RWPE1 (cell line): Measurements from ENCODE around the gene CALCR.
A peak's percentile ranks its signal among the peaks of the same experiment; 100 is the strongest.

Source experiments
- CTCF ChIA-PET: fragments of 350-600 bp; sonication (Branson Sonifier 250); formaldehyde crosslinking; extraction: SDS; loops from one replicate; lab custom pipeline; 2021; lab: Yijun Ruan, JAX
- POLR2A ChIA-PET: fragments of 400-600 bp; formaldehyde crosslinking; extraction: SDS; loops from one replicate; lab custom pipeline; 2020; ENCODE audit warnings: antibody characterized with exemption; ENCODE audit not compliant: low non-redundant PET; lab: Yijun Ruan, JAX
- DNase-seq: peaks from one replicate; pipeline ENCODE4 v3.0.0; 2012; ENCODE audit warnings: low spot score
- H3K27ac ChIP-seq: fragments of 450-650 bp; 2 replicates; pipeline ENCODE4 v1.5.1; 2017
- CTCF ChIP-seq: fragments of 450-650 bp; conservative IDR thresholded peaks from 2 replicates; pipeline ENCODE4 v1.5.1; 2017; ENCODE audit warnings: low read depth, mild to moderate bottlenecking

CALCR gene

GRCh38 chr7:93551063-93551895 is 23.2 kb downstream of the CALCR start:
- no peak overlapping the region for H3K27ac ChIP-seq
- no peak for DNase-seq
- TF ChIP-seq CTCF, result peak; percentile 70
- CTCF ChIA-PET, result interaction anchor here (0.6 to 3.4 kb wide), 13 partner anchors 9 to 483 kb away, joined by 3 to 15 read pairs (median 3); no protein-coding TSS in a partner anchor
- POLR2A ChIA-PET, result no interaction called here

- POLR2A ChIA-PET, result no interaction called here
Measured at GRCh38 chr7:93547716-93548115, 26.8 kb downstream of the CALCR start.

GRCh38 chr7:93544691-93545090 is 29.8 kb downstream of the CALCR start:
- no peak for DNase-seq
- ChIA-PET CTCF (no interaction called here), POLR2A (no interaction called here)
- TF ChIP-seq CTCF, result no peak
- no peak overlapping the region for H3K27ac ChIP-seq

More at GRCh38 chr7:93547716-93548115, 26.8 kb downstream of the CALCR start:
- no peak for DNase-seq
- no peak for TF ChIP-seq CTCF
- CTCF ChIA-PET, result interaction anchor here (0.5 to 1.2 kb wide), 2 partner anchors 86 to 1027 kb away, joined by 3 to 6 read pairs; no protein-coding TSS in a partner anchor
- no peak overlapping the region for H3K27ac ChIP-seq

- POLR2A ChIA-PET, result no interaction called here
- no peak for TF ChIP-seq CTCF
- no peak for DNase-seq
- CTCF ChIA-PET, result interaction anchor here (0.5 kb wide), 1 partner anchor 78 kb away, joined by 6 read pairs; no protein-coding TSS in a partner anchor
- no peak overlapping the region for H3K27ac ChIP-seq
Measured at GRCh38 chr7:93538061-93538460, 36.5 kb downstream of the CALCR start.

GRCh38 chr7:93535616-93536015 is 38.9 kb downstream of the CALCR start:
- DNase-seq, result no peak
- POLR2A ChIA-PET, result no interaction called here
- H3K27ac ChIP-seq, result no peak overlapping the region
- TF ChIP-seq CTCF, result no peak
- CTCF ChIA-PET, result no interaction called here

- CTCF ChIA-PET, result interaction anchor here (1.1 kb wide), 1 partner anchor 29 kb away, joined by 3 read pairs; no protein-coding TSS in a partner anchor
- no peak overlapping the region for H3K27ac ChIP-seq
- DNase-seq, result no peak
- POLR2A ChIA-PET, result no interaction called here
- TF ChIP-seq CTCF, result no peak
Measured at GRCh38 chr7:93530701-93531100, 43.8 kb downstream of the CALCR start.
